NCI-H1048 (cell line): ENCODE results near the gene LEFTY1.
"Not testable (repeated sequence)": the region's sequence is repeated elsewhere in the genome, so short reads cannot be mapped to it uniquely, and the experiment has no call there.

Source experiments
- DNase-seq: peaks from one replicate; lab custom pipeline; 2025; lab: John Stamatoyannopoulos, UW

LEFTY1 gene

DNA sequence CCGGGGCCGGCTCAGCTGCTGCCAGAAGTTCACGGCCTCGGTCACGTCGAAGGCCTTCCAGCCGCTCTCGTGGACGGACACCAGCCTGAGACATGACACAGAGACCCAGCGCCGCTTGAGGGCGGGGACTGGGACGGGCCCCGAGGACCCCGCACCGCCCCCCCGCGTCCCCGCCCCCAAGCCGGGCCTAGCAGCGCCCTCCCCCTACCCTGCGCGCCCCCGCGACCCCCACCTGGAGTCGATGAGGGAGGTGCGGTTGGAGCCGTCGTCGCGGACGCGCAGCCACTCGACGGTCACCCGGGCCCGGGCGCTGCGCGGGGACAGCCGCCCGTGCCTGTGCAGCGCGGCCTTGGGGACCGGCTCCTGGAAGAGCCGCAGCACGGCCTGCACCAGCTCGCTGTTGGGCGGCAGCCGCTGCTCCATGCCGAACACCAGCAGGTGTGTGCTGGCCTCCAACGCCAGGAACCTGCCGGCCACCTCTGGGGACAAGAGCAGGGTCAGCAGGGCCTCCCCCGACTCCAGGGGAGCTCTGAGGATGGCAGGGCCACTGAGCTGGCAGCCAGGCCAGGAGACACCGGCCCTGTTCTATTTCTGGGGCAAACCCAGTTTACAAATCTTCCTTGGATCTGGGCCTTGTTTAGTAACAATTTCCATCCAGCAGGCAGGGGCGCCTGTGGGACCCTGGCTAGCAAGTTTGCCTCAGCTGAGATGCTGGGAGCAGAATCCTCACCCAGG, 1.2 kb downstream of the LEFTY1 start:
- not testable (repeated sequence) for DNase-seq

DNA sequence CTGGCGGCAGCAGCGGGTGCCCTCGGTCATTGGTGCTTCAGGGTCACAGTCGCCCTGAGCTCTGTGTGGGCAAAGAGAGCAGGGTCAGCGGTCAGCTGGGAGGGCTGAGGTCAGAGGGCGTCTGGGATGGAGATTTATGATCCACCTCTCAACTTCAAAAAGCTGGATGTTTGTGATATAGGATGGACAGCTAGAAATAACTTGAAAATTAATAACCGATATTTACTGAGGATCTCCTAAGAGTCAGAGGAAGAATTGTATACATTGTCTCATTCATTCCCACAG, 2.0 kb downstream of the LEFTY1 start:
- DNase-seq, result no peak

DNA sequence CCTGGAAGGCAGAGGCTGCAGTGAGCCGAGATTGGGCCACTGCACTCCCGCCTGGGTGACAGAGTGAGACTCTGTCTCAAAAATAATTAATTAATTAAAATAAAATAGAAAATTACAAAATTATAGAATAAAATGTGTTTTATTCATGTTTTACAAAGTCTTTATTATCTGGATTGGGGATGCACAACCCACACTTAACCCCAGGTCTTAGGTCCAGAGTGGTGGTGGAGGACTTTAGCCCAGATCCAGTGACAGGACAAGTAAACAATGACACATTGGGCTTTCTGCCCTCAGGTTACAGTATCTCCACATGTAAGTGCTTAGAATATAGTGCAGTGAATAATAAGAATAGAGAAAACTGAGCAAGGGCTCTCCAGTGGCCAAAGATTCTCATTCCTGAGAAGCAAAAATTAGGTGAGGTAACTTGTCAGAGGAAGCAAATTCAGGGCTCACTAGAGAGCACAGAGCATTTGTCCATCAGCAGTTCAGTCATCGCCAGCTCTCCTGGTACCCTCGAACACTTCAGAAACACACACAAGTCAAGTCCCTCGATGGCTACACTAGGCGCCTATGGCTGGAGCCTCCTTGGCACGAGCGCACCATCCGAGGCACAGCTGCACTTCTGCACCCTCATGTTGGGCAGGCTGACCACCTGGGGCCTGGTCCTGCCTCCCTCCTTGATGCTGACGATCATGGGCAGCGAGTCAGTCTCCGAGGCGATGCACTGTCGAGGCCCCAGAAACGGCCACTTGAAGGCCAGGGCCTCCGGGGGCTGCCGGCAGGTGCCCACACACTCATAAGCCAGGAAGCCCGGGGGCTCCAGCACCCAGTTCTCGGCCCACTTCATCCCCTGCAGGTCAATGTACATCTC, 2.6 kb downstream of the LEFTY1 start:
- no peak for DNase-seq

DNA sequence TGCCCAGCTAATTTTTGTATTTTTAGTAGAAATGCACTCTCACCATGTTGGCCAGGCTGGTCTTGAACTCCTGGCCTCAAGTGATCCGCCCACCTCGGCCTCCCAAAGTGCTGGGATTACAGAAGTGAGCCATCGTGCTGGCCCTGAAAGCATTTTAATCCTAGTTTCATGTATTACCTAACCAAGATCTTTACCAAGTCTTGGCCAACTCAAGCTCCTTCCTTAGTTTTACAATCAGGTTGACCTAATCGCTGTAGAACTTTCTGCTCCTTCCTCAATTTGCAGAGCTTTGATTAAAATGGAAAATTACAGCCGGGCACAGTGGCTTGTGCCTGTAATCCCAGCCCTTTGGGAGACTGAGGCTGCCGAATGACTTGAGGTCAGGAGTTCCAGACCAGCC, 3.6 kb downstream of the LEFTY1 start:
- DNase-seq, result no peak

DNA sequence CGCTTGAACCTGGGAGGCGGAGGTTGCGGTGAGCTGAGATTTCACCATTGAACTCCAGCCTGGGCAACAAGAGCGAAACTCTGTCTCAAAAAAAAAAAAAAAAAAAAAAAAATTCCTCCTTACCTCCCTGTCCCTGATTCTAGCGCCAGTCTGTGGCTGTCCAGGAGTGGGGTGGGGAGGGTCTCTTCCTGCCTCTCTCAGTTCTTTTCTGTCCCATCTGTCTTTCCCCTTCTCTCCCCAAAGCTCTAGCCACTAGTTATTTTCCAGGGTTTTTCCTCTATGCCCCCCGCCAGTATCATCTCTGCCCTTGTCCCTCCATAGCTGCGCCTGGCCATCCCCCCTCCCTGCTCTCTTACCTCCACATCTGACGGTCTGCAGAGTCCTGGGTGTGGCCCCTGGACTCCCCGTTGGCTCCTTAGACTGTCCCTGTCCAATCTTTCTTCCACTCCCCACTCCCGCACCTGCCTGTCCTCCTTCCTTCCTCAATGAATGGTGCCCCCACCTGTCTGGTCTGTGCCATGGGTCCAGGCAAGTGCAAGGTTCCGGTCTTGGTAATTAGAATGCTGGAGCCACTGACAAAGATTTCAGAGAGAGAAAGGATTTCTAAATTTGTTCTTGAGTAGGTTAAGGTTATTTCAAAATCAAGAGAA, 5.2 kb downstream of the LEFTY1 start:
- DNase-seq, result no peak

DNA sequence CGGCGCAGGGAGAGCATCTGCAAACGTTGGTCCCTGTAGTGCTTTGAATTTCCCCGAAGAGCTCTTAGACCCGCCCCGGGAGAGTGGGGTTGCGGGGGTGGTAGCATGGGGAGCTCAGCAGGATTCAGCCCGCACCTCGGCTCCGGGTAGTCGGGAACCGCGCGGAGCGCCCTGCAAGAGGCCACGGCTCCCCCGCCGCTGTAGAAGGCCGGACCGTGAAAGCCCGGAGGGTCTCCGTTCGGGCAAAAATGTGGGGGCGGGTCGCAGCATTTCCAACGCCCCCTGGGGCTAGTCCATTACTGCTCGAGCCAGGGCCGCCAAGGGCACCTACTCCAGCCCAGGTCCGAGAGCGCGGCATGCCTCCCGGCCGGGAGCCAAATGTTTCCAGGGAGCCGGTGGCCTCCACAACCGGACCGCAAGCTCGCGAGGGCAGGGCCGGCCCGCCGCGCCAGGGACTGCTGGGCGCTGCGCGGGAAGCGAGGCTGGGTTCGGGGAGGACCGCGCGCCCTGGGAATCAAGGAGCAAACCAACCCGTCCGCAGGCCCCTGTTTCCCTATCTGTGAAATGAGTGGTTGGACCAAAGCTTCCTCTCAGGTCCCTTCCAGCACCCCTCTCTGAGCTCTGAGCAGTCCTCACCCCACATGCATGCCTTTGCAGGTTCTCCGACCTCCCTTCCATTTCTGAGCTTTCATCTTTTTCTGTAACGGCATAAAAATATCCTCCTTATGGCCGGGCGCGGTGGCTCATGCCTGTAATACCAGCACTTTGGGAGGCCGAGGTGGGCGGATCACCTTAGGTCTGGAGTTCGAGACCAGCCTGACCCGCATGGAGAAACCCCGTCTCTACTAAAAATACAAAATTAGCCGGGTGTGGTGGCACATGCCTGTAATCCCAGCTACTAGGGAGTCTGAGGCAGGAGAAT, 6.0 kb downstream of the LEFTY1 start:
- no peak for DNase-seq

DNA sequence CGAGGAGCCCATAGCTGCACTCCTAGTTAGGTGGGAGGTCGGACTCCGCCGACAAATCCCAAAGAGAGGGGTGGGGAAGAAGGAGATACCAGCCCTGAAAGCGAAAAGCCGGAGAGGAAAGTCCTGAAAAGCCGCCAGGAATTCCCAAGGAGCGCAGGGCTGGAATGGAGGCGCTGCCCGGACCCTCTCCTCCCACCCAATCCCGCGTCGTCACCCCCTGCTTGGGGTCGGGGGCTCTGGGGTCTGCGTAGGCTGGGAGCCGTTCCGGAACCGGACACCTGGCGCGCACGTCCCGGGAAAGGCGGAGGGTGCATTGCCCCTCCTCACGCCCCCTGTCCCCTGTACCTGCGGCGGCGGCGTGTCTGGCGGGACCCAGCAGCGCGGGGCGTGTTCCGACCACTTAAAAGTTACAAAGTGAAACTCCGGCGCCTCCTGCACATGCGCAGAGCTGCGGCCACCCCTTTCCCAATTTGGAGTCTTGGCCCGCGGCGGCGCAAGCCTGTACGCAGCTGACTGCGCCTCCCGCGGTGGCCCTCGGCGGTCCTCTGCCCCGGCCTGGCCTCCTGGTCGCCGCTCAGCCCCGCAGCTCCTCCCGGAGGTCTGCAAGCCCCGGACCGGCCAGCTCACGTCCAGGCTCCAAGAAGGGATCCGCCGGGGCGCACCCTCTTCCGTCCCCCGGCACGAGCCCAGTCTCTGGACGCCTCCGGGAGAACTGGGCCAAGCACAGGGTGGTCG, 6.8 kb downstream of the LEFTY1 start, which contains the start of gene TMEM63A:
TMEM63A (minus strand) TSS at position 422 of the 735 bp plus-strand sequence. CDS start 4,800 bp downstream, outside the sequence.
- DNase-seq, result peak; percentile 65

DNA sequence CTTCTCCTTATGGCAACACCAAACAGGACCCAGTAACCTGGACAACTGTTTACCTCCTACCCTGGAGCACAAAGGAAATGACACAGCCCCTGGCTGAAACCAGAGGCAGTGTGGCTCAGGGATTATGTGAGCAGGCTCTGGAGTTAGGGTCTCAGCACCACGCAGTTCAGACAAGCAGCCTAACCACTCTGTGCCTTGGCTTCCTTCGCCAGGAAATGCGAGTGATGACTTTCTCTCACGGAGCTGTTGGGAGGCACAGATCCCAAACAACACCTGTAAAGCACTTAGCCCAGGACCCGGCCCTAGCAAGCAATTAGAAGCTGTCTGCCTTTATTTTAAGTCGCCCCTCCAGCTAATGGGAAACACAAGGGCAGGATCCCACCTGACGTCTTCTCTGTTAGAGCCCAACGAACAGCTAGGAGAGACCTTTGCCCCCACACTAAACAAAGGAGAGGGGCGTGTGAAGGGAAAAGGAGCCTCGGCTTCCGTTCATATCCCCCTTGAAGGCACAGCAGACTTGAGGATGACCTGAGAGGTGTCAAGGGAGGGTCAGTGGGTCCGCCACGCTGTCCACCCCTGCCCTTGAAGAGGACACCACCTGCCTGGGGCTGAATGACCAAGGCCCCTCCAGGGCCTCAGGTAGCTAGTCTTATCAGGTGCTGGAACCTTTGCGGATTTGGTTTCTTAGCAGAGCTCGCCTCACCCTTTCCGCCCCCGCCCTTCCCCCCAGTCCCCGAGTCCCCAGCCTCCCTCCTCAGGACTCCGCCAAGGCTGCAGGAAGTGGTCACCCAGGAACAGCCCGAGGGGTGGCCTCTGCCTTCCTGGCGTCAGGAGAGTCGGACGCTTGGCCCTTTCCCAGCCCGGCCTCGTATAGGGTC, 7.6 kb downstream of the LEFTY1 start:
- no peak for DNase-seq

DNA sequence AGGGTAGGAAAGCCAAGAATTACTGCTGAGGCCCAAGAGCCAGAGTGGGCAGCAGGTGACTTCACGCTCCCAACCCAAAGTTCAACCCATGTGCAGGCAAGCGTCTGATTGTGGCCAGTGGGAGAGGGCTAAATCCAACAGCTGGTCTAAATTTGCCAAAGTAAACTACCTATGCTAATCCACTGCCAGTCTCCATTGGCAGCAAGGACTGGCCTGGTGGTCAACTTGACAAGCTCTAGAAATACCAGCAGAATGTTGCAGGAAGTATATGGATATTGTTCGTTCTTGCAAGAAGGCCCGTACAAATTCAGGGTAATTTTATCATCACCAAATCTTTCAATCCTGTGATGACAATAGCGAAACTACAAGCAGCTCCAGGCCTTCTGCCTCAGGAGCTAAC, 8.3 kb downstream of the LEFTY1 start:
- DNase-seq, result no peak

DNA sequence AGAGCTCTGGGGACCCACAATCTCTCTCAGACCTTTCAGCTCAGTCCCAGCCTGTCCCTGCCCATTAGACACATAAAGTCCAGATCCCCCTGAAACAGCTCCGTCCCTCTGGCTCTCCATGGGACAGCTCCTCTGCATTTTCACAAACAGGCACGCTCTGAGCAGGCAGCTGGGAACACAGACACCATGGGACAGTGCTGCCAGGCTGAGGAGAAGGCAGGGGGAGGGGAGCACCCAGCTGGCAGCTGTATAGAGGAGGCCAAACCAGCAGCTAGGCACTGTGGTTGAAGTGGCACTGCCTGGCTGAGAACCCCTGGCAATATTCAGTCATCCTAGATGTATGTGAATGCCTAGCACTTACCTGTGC, 8.7 kb downstream of the LEFTY1 start:
- no peak for DNase-seq

DNA sequence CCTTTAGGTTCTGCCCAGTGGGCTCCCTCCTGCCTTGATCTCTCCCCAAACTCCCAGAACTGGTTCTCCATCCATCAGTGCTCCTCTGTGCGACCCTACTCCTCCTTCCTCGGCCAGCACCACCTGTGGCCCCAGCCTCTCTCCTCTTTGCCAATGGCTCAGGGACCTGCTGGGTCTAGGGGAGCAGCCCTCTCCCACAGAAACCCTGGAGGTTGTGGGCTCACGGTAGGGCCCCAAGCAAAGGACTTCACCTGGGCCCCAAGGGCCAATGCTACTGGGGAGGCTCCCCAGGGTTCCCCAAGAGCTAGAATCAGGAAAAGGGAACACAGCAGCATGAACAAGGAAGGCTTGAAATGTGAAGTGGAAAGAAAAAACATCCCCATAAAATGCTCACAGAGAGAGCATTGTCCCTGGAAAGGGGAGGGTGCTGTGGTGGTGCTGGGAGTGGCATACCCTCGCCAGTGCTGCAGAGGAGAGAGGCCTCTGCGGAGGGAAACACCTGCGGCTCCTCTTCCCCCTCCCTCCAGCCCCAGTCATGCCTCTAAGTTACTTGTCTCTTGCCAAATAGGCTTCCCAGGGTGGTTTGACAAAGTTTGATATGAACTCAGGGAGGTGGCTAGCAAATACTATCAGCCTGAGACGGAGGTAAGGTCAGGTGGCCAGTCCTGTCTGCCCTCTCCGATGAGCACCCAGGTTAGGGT, 9.3 kb downstream of the LEFTY1 start:
- no peak for DNase-seq

DNA sequence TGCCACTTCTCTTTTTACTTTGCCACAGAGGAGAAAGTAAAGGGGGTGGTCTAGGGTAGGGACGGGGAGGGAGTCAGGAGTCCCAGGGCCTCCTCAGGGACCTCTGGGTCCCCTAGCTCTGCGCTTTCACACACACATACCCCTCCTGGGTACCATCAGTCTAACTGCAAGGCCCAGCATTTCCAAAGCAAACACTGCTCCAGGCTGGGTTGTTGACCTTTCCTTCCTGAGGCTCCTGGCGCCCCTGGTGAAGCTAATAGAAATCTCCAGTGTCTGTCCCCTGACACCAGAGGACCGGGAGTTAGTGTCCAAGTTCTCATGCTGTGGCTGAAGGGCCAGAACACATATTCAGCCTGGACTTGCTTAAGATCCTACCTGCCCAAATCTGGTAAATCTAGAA, 10.7 kb downstream of the LEFTY1 start:
- DNase-seq, result no peak

DNA sequence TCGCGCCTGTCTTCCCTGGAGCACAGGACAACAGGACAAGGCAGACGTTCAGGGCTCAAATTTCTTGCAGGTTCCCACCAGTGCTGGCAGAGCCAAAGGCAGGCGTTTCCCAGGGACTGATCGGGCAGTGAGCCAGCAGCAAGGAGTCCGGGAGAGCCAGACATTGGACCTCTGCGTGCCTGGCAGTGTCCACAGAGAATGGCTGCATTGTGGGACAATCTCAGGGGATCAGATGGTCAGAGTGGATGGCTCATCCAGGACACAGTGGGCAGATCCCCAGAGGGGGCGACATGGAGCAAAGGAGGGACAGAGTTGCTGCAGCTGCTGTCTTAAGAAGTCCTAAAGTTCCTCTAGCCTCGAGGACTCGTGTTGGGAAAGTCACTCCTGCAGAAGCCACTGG, 11.4 kb downstream of the LEFTY1 start:
- DNase-seq, result no peak

DNA sequence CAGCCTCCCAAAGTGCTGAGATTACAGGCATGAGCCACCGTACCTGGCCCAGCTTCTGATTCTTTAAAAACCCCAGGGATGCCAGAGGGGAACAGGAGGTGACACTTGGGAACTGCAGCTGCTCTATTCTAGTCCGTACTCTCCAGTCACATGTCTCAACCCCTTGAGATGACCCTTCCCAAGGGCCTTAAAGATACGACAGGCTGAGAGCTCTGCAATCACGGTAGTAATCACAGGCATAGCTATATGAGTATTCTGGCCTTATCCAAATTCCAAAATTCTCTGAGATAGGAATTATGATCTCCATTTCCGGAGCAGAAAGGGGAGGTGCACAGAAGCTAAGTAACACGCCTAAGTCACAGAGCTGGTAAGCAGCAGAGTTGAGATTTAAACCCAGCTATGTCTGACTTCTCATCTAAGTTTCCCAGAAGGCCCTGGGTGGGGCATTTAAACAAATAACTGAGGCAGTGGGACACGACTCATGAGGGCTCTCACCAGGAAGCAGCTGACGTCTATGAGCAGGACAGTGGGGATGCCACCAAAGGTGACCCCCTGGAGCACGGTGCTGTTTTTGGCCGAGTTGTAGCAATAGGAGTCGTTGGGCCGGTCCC, 11.9 kb downstream of the LEFTY1 start:
- no peak for DNase-seq

DNA sequence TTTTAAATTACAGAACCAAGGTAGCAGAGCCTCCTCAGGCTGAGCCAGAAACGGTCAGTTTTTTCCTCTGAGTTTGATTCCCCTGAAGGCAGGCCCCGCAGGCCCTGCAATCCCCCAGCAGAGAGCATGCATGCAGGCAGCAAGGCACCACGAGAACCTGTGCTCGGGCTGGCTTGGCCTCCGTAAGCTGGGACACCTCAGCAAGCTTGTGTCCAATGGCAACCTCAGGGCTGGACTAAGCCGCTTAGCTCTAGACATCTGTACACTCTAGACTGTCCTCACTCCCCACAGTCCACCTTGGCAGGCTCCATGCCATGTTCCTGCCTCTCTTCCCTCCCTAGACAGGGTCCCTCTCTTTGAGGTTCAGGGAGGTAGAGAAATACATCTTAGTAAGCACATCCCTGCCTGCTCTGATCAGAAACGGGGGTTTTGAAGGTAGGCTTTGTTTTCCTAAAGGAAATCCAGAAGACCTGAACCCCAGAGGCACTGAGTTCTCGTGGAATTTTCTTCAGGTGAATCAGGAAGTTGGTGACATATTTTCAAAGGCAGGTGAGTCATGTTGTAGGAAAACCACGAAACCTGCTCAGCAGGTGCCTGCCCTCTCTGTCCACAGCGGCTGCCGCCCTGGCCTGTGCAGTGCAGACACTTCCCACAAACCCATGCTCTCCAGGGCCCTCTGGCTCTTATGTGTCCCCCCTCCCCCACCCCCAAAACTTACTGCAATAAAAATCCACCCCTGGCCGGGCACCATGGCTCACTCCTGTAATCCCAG, 13.7 kb downstream of the LEFTY1 start:
- DNase-seq, result no peak

DNA sequence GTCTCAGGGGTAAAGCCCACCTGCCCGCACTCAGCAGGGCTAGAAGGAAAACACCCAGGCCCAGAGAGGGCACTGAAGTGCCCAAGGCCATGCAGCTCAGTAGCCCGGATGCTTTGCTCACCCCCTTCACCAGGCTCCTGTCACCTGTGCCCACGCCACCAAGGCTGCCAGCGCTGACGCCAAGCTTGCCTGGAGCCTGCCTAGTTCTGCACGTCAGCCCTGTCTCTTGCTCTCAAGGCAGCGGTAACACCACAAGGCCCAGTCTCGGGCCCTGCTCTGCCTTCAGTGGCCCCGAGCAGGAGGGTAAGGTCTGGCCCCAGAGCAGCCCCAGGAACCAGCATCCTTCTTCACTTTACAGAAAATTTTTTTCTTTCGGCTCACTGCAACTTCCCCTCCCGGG, 14.5 kb downstream of the LEFTY1 start:
- DNase-seq, result no peak

DNA sequence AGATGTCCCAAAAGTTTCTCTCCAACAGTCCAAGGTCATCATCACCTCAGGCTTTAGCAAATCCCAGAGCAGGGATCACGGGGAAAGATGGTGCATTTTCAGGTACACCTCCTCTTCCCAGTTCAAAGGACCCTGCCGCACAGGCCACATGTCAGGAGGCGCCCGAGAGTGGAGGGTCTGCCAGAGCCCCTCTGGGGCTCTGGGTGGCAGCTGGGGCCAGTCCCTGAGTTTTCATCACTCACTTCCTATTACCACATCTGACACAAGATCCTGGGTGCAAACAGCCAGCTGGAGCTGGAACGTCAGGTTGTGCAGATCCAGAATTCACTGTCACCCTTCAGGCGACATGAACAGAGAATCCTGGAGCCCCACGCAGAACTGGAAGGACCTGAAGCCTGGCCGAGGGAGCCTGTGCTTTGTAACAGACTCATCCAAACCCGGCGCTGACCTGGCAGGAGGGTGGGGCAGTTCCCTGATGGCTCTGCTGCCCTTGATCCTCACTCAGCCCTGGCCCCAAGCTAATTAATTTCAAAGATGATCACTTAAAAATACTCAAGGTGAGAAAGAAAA, 15.6 kb downstream of the LEFTY1 start:
- no peak for DNase-seq

DNA sequence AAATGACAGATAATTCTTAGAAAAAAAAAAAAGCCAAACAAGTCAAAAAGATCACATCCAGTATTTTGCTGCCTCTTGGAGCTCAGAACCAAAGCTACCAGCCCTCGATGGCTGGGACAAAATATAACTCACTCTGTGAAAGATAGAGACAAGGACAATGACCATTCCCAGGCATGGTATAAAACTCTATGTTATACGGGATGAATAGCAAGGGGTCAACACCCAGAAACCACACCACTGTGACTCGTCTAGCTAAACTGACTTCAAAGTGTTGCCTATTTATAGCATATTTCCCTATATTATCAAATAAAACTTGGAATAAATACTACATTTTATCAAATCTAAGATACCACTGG, 16.9 kb downstream of the LEFTY1 start:
- no peak for DNase-seq
